Right atrium auricular region (tissue), 2 donors: Measurements from ENCODE around the gene GRAMD4. TPM values are rescaled to one million over a fixed set of nuclear protein-coding genes. Genes with fewer than 3 reads are reported as not detected.

Experiments used
- DNase-seq: peaks from one replicate; pipeline ENCODE4 v3.0.0-alpha.2; 2019; ENCODE audit warnings: low spot score
- H3K27ac ChIP-seq, 2 donors: fragments of 200-600 bp; sonication (generic); 1 replicate in 1 of 2; 2 replicates in 1 of 2; pipeline ENCODE4 v1.5.1; 2016 to 2019
- H3K27me3 ChIP-seq, 2 donors: fragments of 200-600 bp; sonication (generic); one replicate each; pipeline versions ENCODE4 v1.5.1 to v1.6.0; 2017 to 2019
- H3K36me3 ChIP-seq: fragments of 200-600 bp; sonication (generic); one replicate; pipeline ENCODE4 v1.5.1; 2016
- H3K4me1 ChIP-seq, 2 donors: fragments of 200-600 bp; sonication (generic); one replicate each; pipeline versions ENCODE4 v1.5.1 to v1.6.0; 2017 to 2019
- H3K4me3 ChIP-seq, 2 donors: fragments of 200-600 bp; sonication (generic); 1 replicate in 1 of 2; 2 replicates in 1 of 2; pipeline ENCODE4 v1.5.1; 2017 to 2019; ENCODE audit warnings: mild to moderate bottlenecking in 1 of 2, moderate library complexity in 1 of 2
- H3K9me3 ChIP-seq, 2 donors: fragments of 200-600 bp; sonication (generic); one replicate each; pipeline ENCODE4 v1.5.1; 2019
- CTCF ChIP-seq, 2 donors: fragments of 200-600 bp; sonication (generic); IDR thresholded peaks; one replicate each; pipeline ENCODE4 v1.5.1; 2019; ENCODE audit warnings: antibody characterized with exemption in 2 of 2
- total RNA-seq, 2 donors: library from RNA; depleted of rRNA; stranded (reverse); fragments of >200 nt; gene quantifications; one replicate each; pipeline ENCODE4 v1.1.0, GENCODE V29; 2016

The GRAMD4 gene
- total RNA-seq, 2 donors from 2014 or later, result 29.1 to 31.6 TPM

- no peak for DNase-seq
- no peak for TF ChIP-seq CTCF (IDR thresholded peaks at IDR 0.05)
- no peaks in the 10 kb centered on the region for H3K27me3 ChIP-seq
- H3K4me3 ChIP-seq, result no peak overlapping the region
- no peaks in the 10 kb centered on the region for H3K4me1 ChIP-seq
- H3K36me3 ChIP-seq, result peaks cover 85% of the 10 kb centered on the region
- no peak overlapping the region for H3K27ac ChIP-seq
- H3K9me3 ChIP-seq, result no peaks in the 10 kb centered on the region
These were observed 83.2 kb downstream of the GRAMD4 start for GRCh38 chr22:46703171-46703995.

- no peak for TF ChIP-seq CTCF (IDR thresholded peaks at IDR 0.05)
- no peaks in the 10 kb centered on the region for H3K27me3 ChIP-seq
- H3K36me3 ChIP-seq, result peaks cover 85% of the 10 kb centered on the region
- H3K27ac ChIP-seq, result no peak overlapping the region
- no peak for DNase-seq
- no peaks in the 10 kb centered on the region for H3K9me3 ChIP-seq
- no peak overlapping the region for H3K4me3 ChIP-seq
- no peaks in the 10 kb centered on the region for H3K4me1 ChIP-seq
These were observed 83.8 kb downstream of the GRAMD4 start for GRCh38 chr22:46703996-46704370.

- Histone ChIP-seq H3K36me3 (peaks cover 85% of the 10 kb centered on the region), H3K9me3 (no peaks in the 10 kb centered on the region), H3K27me3 (no peaks in the 10 kb centered on the region), H3K27ac (no peak overlapping the region), H3K4me1 (no peaks in the 10 kb centered on the region), H3K4me3 (no peak overlapping the region)
- TF ChIP-seq CTCF (IDR thresholded peaks at IDR 0.05), result no peak
- DNase-seq, result no peak
These were observed 85.9 kb downstream of the GRAMD4 start for GRCh38 chr22:46706060-46706459.

- no peak for TF ChIP-seq CTCF (IDR thresholded peaks at IDR 0.05)
- Histone ChIP-seq H3K4me3 (no peak overlapping the region), H3K4me1 (no peaks in the 10 kb centered on the region), H3K36me3 (peaks cover 88% of the 10 kb centered on the region), H3K9me3 (no peaks in the 10 kb centered on the region), H3K27me3 (no peaks in the 10 kb centered on the region), H3K27ac (no peak overlapping the region)
- no peak for DNase-seq
These were observed 87.1 kb downstream of the GRAMD4 start for GRCh38 chr22:46707305-46707704.

GRCh38 chr22:46707827-46708570 is 87.8 kb downstream of the GRAMD4 start:
- TF ChIP-seq CTCF (IDR thresholded peaks at IDR 0.05), result no peak
- no peaks in the 10 kb centered on the region for H3K4me1 ChIP-seq
- H3K36me3 ChIP-seq, result peaks cover 84% of the 10 kb centered on the region
- H3K4me3 ChIP-seq, result no peak overlapping the region
- DNase-seq, result no peak
- no peaks in the 10 kb centered on the region for H3K9me3 ChIP-seq
- H3K27ac ChIP-seq, result no peak overlapping the region
- H3K27me3 ChIP-seq, result no peaks in the 10 kb centered on the region
